Activated B cell treated with CpG ODN at 0.5 μM for 24 hours (primary cell): ENCODE results near the gene CCKAR. TPM values are rescaled to one million over a fixed set of nuclear protein-coding genes. Genes with fewer than 3 reads are reported as not detected.

ENCODE experiments used
- ATAC-seq: fragments of 200-7000 bp; cut with Tn5 transposase; one replicate; pipeline ENCODE4 v1.10.0; 2021; ENCODE audit warnings: low read depth, mild to moderate bottlenecking, moderate library complexity
- CTCF ChIA-PET: fragments of 350-600 bp; sonication (Branson Sonifier 250); formaldehyde crosslinking; loops from one replicate; lab custom pipeline; 2021; ENCODE audit warnings: antibody characterized with exemption; lab: Charles Lee
- POLR2A ChIA-PET: fragments of 350-600 bp; sonication (Branson Sonifier 250); formaldehyde crosslinking; loops from one replicate; lab custom pipeline; 2021; ENCODE audit warnings: antibody characterized with exemption; lab: Charles Lee
- DNase-seq: peaks from one replicate; pipeline ENCODE4 v3.0.0; 2022
- H3K27ac Mint-ChIP-seq: one replicate; pipeline ENCODE4 v1.8.0; 2020; ENCODE audit warnings: mixed read lengths
- H3K27me3 Mint-ChIP-seq: one replicate; pipeline ENCODE4 v1.8.0; 2021; ENCODE audit warnings: mixed read lengths
- H3K36me3 Mint-ChIP-seq: one replicate; pipeline ENCODE4 v1.8.0; 2021; ENCODE audit warnings: low read depth, mixed read lengths
- H3K4me1 Mint-ChIP-seq: one replicate; pipeline ENCODE4 v1.8.0; 2021; ENCODE audit warnings: mixed read lengths
- H3K4me3 Mint-ChIP-seq: one replicate; pipeline ENCODE4 v1.8.0; 2020; ENCODE audit warnings: mild to moderate bottlenecking, mixed read lengths
- H3K9me3 Mint-ChIP-seq: one replicate; pipeline ENCODE4 v1.8.0; 2020; ENCODE audit warnings: mixed read lengths
- intact Hi-C: fragments of 100-400 bp; cut with micrococcal nuclease; formaldehyde crosslinking; loops from one replicate; pipeline ENCODE4 v1.15.1; 2024
- total RNA-seq: library from RNA; stranded (reverse); gene quantifications from 2 replicates; pipeline ENCODE4 v1.2.3, GENCODE V29; 2022
- TF ChIP-seq, protein P1 (sequence below): fragments of 200-600 bp; IDR thresholded peaks from one replicate; pipeline ENCODE4 v1.8.0; 2022; ENCODE audit warnings: antibody characterized with exemption, mild to moderate bottlenecking

Gene CCKAR
- total RNA-seq, 1 donor from 2014 or later, result not detected

DNA sequence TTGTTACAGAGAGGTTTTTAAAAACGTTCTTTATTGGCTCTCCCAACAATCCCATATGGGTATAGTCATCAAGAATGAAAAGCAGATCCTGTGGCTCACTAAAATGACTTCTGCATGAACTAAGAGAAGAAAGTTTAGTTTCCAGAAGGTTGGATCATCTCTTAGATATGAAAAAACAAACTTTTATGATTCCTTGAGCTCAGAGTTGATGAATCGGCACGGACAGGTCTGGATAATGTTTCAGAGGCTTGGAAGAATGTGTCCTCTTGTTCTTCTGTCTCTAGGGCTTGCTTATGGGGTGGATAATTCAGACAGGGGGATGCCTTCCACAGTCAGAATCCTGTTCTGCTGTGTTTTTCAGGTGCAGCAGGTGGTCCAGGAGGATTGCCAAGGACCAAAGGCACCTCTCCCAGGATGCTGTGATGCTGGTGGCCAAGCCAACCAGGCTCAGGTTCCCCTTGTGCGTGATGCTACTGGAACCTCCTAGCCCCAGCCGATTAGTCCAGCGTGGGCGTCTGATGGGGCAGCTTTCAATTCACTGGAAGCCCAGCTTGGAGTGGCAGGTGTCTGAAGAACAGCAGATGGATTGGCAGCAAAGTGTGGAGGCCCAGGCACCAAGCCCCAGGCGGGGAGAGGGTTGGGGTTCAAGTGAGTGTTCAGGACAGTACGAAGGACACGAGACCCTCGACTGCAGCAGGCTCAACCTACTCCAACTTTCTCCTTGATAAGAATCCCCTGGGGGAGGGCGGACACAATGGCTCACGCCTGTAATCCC is 30.3 kb downstream of the CCKAR start:
- POLR2A ChIA-PET, result interaction anchor here (0.6 kb wide), 1 partner anchor 401 kb away, joined by 7 read pairs; no protein-coding TSS in a partner anchor
- H3K27ac Mint-ChIP-seq, result no peak overlapping the region
- ATAC-seq, result no peak

DNA sequence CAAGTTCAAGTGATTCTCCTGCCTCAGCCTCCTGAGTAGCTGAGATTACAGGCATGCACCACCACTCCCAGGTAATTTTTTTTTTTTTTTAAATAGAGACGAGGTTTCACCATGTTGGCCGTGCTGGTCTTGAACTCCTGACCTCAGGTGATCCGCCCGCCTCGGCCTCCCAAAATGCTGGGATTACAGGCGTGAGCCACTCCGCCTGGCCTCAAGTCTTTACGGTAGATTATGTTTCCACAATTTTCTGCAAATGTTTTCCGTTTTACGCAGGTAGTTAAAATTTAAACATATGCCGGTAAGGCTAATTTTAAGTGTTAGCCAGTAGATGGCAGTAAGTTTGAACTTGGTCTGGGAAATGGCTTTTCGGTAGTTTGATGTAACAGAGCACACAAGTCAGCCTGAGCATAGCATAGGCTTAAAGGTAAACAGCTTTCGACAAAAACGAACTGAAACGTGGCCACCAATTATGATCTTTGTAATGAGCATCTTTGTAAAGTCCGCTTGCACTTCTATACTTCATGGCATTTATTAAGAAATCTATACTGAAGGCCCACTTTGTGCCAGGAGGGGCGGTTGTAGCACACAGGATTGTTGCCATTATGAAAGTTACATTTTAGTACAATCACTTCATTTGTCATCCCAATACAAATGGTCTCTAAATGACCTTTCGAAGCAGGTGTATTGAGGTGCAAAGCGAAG is 31.1 kb downstream of the CCKAR start:
- intact Hi-C loops, result loop anchor here (1.0 to 5.0 kb wide), 4 partner anchors 123 to 551 kb away; partner anchors contain the start of gene TBC1D19
- Mint-ChIP-seq H3K4me1 (peaks cover 6% of the 10 kb centered on the region), H3K27me3 (peaks cover 4% of the 10 kb centered on the region), H3K9me3 (peaks cover 3% of the 10 kb centered on the region), H3K4me3 (peak overlapping the region; percentile 55), H3K27ac (no peak overlapping the region), H3K36me3 (no peaks in the 10 kb centered on the region)
- ChIA-PET CTCF (interaction anchor here (0.7 to 6.5 kb wide), 8 partner anchors 11 to 557 kb away, joined by 3 to 63 read pairs (median 4); no protein-coding TSS in a partner anchor), POLR2A (interaction anchor here (0.6 kb wide), 1 partner anchor 402 kb away, joined by 7 read pairs; no protein-coding TSS in a partner anchor)
- ATAC-seq (peak; percentile 64), DNase-seq (no peak)
- TF ChIP-seq, protein P1, sequence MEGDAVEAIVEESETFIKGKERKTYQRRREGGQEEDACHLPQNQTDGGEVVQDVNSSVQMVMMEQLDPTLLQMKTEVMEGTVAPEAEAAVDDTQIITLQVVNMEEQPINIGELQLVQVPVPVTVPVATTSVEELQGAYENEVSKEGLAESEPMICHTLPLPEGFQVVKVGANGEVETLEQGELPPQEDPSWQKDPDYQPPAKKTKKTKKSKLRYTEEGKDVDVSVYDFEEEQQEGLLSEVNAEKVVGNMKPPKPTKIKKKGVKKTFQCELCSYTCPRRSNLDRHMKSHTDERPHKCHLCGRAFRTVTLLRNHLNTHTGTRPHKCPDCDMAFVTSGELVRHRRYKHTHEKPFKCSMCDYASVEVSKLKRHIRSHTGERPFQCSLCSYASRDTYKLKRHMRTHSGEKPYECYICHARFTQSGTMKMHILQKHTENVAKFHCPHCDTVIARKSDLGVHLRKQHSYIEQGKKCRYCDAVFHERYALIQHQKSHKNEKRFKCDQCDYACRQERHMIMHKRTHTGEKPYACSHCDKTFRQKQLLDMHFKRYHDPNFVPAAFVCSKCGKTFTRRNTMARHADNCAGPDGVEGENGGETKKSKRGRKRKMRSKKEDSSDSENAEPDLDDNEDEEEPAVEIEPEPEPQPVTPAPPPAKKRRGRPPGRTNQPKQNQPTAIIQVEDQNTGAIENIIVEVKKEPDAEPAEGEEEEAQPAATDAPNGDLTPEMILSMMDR, result no peak

More for the DNA sequence above, 30.3 kb downstream of the CCKAR start:
- no peak overlapping the region for H3K4me3 Mint-ChIP-seq
- no peaks in the 10 kb centered on the region for H3K36me3 Mint-ChIP-seq
- peaks cover 6% of the 10 kb centered on the region for H3K4me1 Mint-ChIP-seq
- no peaks in the 10 kb centered on the region for H3K9me3 Mint-ChIP-seq
- TF ChIP-seq, protein P1, result no peak
- intact Hi-C loops, result loop anchor here (1.0 to 5.0 kb wide), 4 partner anchors 122 to 550 kb away; partner anchors contain the start of gene TBC1D19
- H3K27me3 Mint-ChIP-seq, result peaks cover 5% of the 10 kb centered on the region
- no peak for DNase-seq
- CTCF ChIA-PET, result interaction anchor here (1.0 to 6.5 kb wide), 4 partner anchors 130 to 556 kb away, joined by 4 to 63 read pairs (median 4); no protein-coding TSS in a partner anchor

DNA sequence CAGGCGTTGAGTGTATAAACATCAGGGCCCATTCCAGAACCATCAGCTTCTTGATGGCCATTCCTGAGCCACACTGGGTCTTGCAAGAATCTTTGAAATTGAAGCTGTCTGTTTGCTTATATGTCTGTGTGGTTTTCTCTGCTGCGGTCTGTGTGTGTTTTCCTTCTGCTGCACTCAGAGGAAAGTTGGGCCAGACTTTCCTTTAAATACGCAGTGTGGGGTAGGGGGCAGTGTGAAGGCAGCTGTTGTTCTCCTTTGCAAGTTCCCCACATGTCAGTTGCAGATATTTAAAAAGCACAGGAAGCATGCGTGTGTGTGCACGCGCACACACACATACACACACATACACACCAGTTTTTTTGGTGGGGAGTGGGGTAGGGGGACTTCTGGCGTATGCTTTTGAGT is 32.1 kb downstream of the CCKAR start:
- POLR2A ChIA-PET, result interaction anchor here (1.2 kb wide), 1 partner anchor 541 kb away, joined by 3 read pairs; no protein-coding TSS in a partner anchor
- Mint-ChIP-seq H3K36me3 (no peaks in the 10 kb centered on the region), H3K9me3 (peaks cover 4% of the 10 kb centered on the region), H3K4me3 (no peak overlapping the region), H3K27me3 (peaks cover 4% of the 10 kb centered on the region), H3K27ac (no peak overlapping the region), H3K4me1 (peaks cover 6% of the 10 kb centered on the region)
- DNase-seq (no peak), ATAC-seq (no peak)
- TF ChIP-seq, protein P1, result no peak
- CTCF ChIA-PET, result interaction anchor here (0.7 to 6.5 kb wide), 5 partner anchors 21 to 566 kb away, joined by 3 to 63 read pairs (median 4); no protein-coding TSS in a partner anchor
- intact Hi-C loops, result loop anchor here (5.0 kb wide), 1 partner anchor 124 kb away; the partner anchor contains the start of gene TBC1D19

DNA sequence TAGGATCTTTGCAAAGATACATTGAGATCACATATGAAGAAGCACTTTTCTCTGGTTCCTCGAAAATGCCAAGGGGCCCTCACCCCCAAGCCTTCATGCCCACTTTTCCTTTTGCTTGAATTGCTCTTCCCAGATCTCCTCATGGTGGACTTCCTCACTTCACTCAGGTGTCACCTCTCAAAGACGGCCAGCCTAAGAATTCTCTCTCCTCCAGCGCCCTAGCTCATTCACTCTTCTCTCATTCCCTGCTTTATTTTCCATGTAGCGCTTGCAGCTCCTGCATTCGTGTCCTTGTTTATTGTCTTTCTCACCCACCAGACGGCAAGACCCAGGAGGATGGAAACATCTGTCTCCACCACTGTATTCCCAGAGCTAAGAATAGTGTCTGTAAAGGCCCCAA is 32.9 kb downstream of the CCKAR start:
- ChIA-PET POLR2A (interaction anchor here (1.2 kb wide), 1 partner anchor 542 kb away, joined by 3 read pairs; no protein-coding TSS in a partner anchor), CTCF (interaction anchor here (6.5 kb wide), 1 partner anchor 551 kb away, joined by 63 read pairs; no protein-coding TSS in a partner anchor)
- Mint-ChIP-seq H3K4me1 (peaks cover 6% of the 10 kb centered on the region), H3K36me3 (no peaks in the 10 kb centered on the region), H3K27me3 (peaks cover 4% of the 10 kb centered on the region), H3K27ac (no peak overlapping the region), H3K9me3 (peaks cover 4% of the 10 kb centered on the region), H3K4me3 (no peak overlapping the region)
- no peak for ATAC-seq
- intact Hi-C loops, result loop anchor here (5.0 kb wide), 1 partner anchor 125 kb away; the partner anchor contains the start of gene TBC1D19
- no peak for DNase-seq
- TF ChIP-seq, protein P1, result no peak
